Ishikawa (cell line): ENCODE data around the gene TBC1D5.

Experiments used
- CREB1 ChIP-seq: IDR thresholded peaks from 2 replicates; pipeline ENCODE4 v1.6.1; 2012; ENCODE audit warnings: low read depth
- EP300 ChIP-seq: IDR thresholded peaks from 2 replicates; pipeline ENCODE4 v1.6.1; 2012; ENCODE audit warnings: borderline replicate concordance
- FOXM1 ChIP-seq: IDR thresholded peaks from 2 replicates; pipeline ENCODE4 v1.6.1; 2012; ENCODE audit warnings: low read depth, borderline replicate concordance
- TAF1 ChIP-seq: IDR thresholded peaks from 2 replicates; pipeline ENCODE4 v1.6.1; 2012; ENCODE audit warnings: low read depth, mild to moderate bottlenecking
- TF ChIP-seq, protein P1 (sequence below): IDR thresholded peaks from 2 replicates; pipeline ENCODE4 v1.6.1; 2012; ENCODE audit warnings: low read depth, mild to moderate bottlenecking

DNA sequence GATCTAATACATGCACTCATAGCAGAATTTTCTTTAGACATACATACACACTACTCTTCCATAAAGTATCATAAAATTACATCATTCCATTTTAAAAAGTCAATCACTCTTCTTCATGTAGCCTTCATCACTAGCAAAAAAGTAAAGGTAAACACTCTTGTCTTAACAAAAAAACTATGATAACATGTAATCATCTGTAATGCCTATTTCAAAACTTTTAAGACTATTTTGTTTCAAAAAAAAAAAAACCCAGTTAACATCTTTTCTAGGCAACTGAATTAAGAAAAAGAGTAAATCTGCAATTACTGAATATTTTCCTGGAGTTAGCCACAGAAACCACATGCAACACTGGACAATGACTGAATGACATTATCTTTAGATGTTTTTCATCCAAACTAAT, 4.8 kb downstream of the TBC1D5 start:
- TF ChIP-seq TAF1 (no peak), CREB1 (no peak), FOXM1 (no peak), EP300 (no peak)
- TF ChIP-seq, protein P1, sequence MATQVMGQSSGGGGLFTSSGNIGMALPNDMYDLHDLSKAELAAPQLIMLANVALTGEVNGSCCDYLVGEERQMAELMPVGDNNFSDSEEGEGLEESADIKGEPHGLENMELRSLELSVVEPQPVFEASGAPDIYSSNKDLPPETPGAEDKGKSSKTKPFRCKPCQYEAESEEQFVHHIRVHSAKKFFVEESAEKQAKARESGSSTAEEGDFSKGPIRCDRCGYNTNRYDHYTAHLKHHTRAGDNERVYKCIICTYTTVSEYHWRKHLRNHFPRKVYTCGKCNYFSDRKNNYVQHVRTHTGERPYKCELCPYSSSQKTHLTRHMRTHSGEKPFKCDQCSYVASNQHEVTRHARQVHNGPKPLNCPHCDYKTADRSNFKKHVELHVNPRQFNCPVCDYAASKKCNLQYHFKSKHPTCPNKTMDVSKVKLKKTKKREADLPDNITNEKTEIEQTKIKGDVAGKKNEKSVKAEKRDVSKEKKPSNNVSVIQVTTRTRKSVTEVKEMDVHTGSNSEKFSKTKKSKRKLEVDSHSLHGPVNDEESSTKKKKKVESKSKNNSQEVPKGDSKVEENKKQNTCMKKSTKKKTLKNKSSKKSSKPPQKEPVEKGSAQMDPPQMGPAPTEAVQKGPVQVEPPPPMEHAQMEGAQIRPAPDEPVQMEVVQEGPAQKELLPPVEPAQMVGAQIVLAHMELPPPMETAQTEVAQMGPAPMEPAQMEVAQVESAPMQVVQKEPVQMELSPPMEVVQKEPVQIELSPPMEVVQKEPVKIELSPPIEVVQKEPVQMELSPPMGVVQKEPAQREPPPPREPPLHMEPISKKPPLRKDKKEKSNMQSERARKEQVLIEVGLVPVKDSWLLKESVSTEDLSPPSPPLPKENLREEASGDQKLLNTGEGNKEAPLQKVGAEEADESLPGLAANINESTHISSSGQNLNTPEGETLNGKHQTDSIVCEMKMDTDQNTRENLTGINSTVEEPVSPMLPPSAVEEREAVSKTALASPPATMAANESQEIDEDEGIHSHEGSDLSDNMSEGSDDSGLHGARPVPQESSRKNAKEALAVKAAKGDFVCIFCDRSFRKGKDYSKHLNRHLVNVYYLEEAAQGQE: no peak
